ENCODE results near the gene GALNT17. TPM values are rescaled to one million over a fixed set of nuclear protein-coding genes. Genes with fewer than 3 reads are reported as not detected.
"Not testable (repeated sequence)": the region's sequence is repeated elsewhere in the genome, so short reads cannot be mapped to it uniquely, and the experiment has no call there.

GALNT17 gene
- total RNA-seq, 1 donor from 2014 or later = 2.7 TPM

GRCh38 chr7:71627651-71628050, 495.7 kb downstream of the GALNT17 start:
- peaks cover 11% of the 10 kb centered on the region for H3K4me1 Mint-ChIP-seq
- H3K27me3 Mint-ChIP-seq (ENCODE audit: low read depth) = no peaks in the 10 kb centered on the region
- H3K4me3 Mint-ChIP-seq = no peak overlapping the region
- TF ChIP-seq CTCF (IDR thresholded peaks at IDR 0.05; ENCODE audit: unreplicated experiment) = no peak
- DNase-seq (ENCODE audit: low spot score in 2 of 2, unreplicated experiment in 2 of 2) = no peak
- H3K36me3 Mint-ChIP-seq = no peaks in the 10 kb centered on the region
- no peak overlapping the region for H3K27ac Mint-ChIP-seq
- H3K9me3 Mint-ChIP-seq = no peaks in the 10 kb centered on the region

- no peak for DNase-seq (ENCODE audit: low spot score in 2 of 2, unreplicated experiment in 2 of 2)
- peaks cover 23% of the 10 kb centered on the region for H3K4me1 Mint-ChIP-seq
- H3K27me3 Mint-ChIP-seq (ENCODE audit: low read depth) = no peaks in the 10 kb centered on the region
- H3K9me3 Mint-ChIP-seq = no peaks in the 10 kb centered on the region
- H3K4me3 Mint-ChIP-seq = no peak overlapping the region
- no peaks in the 10 kb centered on the region for H3K36me3 Mint-ChIP-seq
- no peak for TF ChIP-seq CTCF (IDR thresholded peaks at IDR 0.05; ENCODE audit: unreplicated experiment)
- H3K27ac Mint-ChIP-seq = no peak overlapping the region
Observed at GRCh38 chr7:71630516-71630915, 498.6 kb downstream of the GALNT17 start.

GRCh38 chr7:71633551-71634008, 501.6 kb downstream of the GALNT17 start:
- no peak for TF ChIP-seq CTCF (IDR thresholded peaks at IDR 0.05; ENCODE audit: unreplicated experiment)
- no peaks in the 10 kb centered on the region for H3K36me3 Mint-ChIP-seq
- no peak overlapping the region for H3K4me3 Mint-ChIP-seq
- no peaks in the 10 kb centered on the region for H3K27me3 Mint-ChIP-seq (ENCODE audit: low read depth)
- peak in 1 of 2 experiments; percentile 39 for DNase-seq (ENCODE audit: low spot score in 2 of 2, unreplicated experiment in 2 of 2)
- H3K9me3 Mint-ChIP-seq = no peaks in the 10 kb centered on the region
- peak overlapping the region; percentile 85 for H3K27ac Mint-ChIP-seq
- peaks cover 24% of the 10 kb centered on the region for H3K4me1 Mint-ChIP-seq

- DNase-seq (ENCODE audit: low spot score in 2 of 2, unreplicated experiment in 2 of 2); H3K9me3 Mint-ChIP-seq; H3K4me3 Mint-ChIP-seq; H3K27ac Mint-ChIP-seq; H3K27me3 Mint-ChIP-seq (ENCODE audit: low read depth); H3K36me3 Mint-ChIP-seq: not testable (repeated sequence)
- H3K4me1 Mint-ChIP-seq = peaks cover 37% of the 10 kb centered on the region
Observed at GRCh38 chr7:71635849-71636248, 503.9 kb downstream of the GALNT17 start.

DNA sequence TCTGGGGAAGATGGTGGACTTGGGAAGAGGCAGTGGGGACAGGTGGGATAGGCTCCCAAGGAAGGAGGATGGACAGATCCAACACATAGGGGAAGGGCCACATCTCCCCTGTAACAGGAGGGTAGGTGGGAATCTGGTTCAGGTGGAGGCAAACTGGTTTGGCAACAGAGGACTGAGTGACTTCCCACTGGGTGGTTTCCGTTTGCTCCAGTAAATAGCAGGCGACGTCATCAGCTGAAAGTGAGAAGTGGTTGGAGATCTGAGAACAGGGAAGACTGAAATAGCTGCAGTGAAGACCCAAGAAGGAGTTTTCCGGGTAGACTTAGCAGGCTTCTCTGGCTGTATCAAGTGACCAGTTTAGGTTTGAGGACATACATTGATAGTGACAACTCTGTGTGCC, 504.4 kb downstream of the GALNT17 start:
- Mint-ChIP-seq H3K27me3 (ENCODE audit: low read depth) (no peaks in the 10 kb centered on the region), H3K4me1 (peaks cover 37% of the 10 kb centered on the region), H3K36me3 (no peaks in the 10 kb centered on the region), H3K9me3 (no peaks in the 10 kb centered on the region), H3K27ac (no peak overlapping the region), H3K4me3 (no peak overlapping the region)
- DNase-seq (ENCODE audit: low spot score in 2 of 2, unreplicated experiment in 2 of 2) = no peak
- no peak for TF ChIP-seq CTCF (IDR thresholded peaks at IDR 0.05; ENCODE audit: unreplicated experiment)

- no peak for DNase-seq (ENCODE audit: low spot score in 2 of 2, unreplicated experiment in 2 of 2)
- Mint-ChIP-seq H3K27me3 (ENCODE audit: low read depth) (no peaks in the 10 kb centered on the region), H3K9me3 (no peaks in the 10 kb centered on the region), H3K4me3 (no peak overlapping the region), H3K4me1 (peaks cover 33% of the 10 kb centered on the region), H3K36me3 (no peaks in the 10 kb centered on the region), H3K27ac (no peak overlapping the region)
- no peak for TF ChIP-seq CTCF (IDR thresholded peaks at IDR 0.05; ENCODE audit: unreplicated experiment)
Observed at GRCh38 chr7:71637578-71637977, 505.6 kb downstream of the GALNT17 start.
